Measurements from ENCODE around the gene SNIP1. TPM values are rescaled to one million over a fixed set of nuclear protein-coding genes. Genes with fewer than 3 reads are reported as not detected.

Gene SNIP1
- total RNA-seq, 1 experiment from 2014 or later: 18.3 TPM

DNA sequence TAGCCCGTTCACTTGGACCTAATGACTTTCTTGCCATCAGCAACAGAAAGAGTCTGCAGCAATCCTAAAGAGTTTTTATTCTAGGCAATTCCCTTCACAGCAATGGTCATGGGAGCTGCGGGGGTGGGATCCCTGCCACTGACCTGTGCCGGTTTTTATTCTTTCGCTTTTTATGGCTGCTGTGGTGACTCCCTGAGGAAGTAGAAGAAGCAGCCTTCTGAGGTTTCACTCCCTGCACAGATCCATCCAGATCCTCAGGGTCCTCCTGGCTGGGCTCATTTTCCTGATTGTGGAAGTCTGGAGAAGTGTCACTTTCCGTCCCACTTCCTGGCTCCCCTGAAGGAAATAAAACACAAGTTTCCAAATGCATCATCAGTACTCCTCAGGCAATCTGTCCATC is 52.4 kb downstream of the SNIP1 start:
- H3K27ac ChIP-seq (ENCODE audit: low read depth, low read length, poor library complexity, severe bottlenecking): no peak overlapping the region
- BruUV-seq (replicated peaks): no TSS peak
- H3K4me1 ChIP-seq (ENCODE audit: insufficient read depth, low read length, poor library complexity, severe bottlenecking): no peaks in the 10 kb centered on the region
- H3K9me3 ChIP-seq (ENCODE audit: low read depth, low read length, poor library complexity, severe bottlenecking): no peaks in the 10 kb centered on the region
- intact Hi-C loops (cut with micrococcal nuclease; ENCODE audit: unreplicated experiment): no loop called here
- ChIA-PET CTCF (no interaction called here), POLR2A (ENCODE audit: low non-redundant PET) (no interaction called here)
- DNase-seq (ENCODE audit: low spot score): no peak
- H3K36me3 ChIP-seq (ENCODE audit: insufficient read depth, low read length, poor library complexity, severe bottlenecking): peaks cover 68% of the 10 kb centered on the region
- H3K4me3 ChIP-seq (ENCODE audit: low read depth, low read length, poor library complexity, severe bottlenecking): no peak overlapping the region
- TF ChIP-seq EZH2 (IDR thresholded peaks at IDR 0.05; ENCODE audit: borderline replicate concordance, low read depth, low read length, poor library complexity, severe bottlenecking): no peak
- TF ChIP-seq, protein P1, sequence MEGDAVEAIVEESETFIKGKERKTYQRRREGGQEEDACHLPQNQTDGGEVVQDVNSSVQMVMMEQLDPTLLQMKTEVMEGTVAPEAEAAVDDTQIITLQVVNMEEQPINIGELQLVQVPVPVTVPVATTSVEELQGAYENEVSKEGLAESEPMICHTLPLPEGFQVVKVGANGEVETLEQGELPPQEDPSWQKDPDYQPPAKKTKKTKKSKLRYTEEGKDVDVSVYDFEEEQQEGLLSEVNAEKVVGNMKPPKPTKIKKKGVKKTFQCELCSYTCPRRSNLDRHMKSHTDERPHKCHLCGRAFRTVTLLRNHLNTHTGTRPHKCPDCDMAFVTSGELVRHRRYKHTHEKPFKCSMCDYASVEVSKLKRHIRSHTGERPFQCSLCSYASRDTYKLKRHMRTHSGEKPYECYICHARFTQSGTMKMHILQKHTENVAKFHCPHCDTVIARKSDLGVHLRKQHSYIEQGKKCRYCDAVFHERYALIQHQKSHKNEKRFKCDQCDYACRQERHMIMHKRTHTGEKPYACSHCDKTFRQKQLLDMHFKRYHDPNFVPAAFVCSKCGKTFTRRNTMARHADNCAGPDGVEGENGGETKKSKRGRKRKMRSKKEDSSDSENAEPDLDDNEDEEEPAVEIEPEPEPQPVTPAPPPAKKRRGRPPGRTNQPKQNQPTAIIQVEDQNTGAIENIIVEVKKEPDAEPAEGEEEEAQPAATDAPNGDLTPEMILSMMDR (conservative IDR thresholded peaks at IDR 0.05; ENCODE audit: low read depth, low read length): no peak
- no peaks in the 10 kb centered on the region for H3K27me3 ChIP-seq (replicated peaks; ENCODE audit: insufficient read depth, low read depth, low read length, poor library complexity)

DNA sequence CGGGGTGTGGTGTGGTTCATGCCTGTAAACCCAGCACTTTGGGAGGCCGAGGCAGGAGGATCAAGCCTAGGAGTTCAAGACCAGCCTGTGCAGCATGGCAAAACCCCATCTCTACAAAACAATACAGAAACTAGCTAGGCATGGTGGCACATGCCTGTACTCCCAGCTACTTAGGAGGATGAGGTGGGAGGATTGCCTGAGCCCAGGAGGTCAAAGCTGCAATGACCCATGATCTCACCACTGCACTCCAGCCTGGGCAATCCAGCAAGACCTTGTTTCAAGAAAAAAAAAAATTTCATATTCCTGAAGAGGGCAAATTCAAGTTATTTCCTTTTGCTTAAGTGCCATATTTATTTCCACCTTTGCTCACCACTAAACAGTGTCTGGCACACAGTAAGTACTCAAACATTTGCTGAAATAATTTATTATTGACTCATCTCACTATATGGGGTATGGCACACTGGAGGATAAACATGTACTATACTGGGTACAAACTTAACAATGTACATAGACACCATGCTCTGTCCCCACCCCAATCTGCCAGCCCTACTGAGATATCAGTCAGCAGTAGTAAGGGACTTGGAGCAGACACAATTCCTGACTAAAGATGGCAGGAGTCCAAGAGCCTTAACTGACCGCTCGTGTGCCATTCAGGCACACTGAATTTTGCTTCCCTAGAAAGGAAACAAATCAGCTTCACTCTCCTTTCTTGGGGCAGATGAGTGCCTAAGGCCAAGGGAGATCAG is 55.0 kb downstream of the SNIP1 start:
- intact Hi-C loops (cut with micrococcal nuclease; ENCODE audit: unreplicated experiment): no loop called here
- ChIA-PET POLR2A (ENCODE audit: low non-redundant PET) (no interaction called here), CTCF (no interaction called here)
- no peaks in the 10 kb centered on the region for H3K27me3 ChIP-seq (replicated peaks; ENCODE audit: insufficient read depth, low read depth, low read length, poor library complexity)
- no peaks in the 10 kb centered on the region for H3K9me3 ChIP-seq (ENCODE audit: low read depth, low read length, poor library complexity, severe bottlenecking)
- H3K4me3 ChIP-seq (ENCODE audit: low read depth, low read length, poor library complexity, severe bottlenecking): no peak overlapping the region
- no peak for DNase-seq (ENCODE audit: low spot score)
- no peaks in the 10 kb centered on the region for H3K4me1 ChIP-seq (ENCODE audit: insufficient read depth, low read length, poor library complexity, severe bottlenecking)
- peaks cover 53% of the 10 kb centered on the region for H3K36me3 ChIP-seq (ENCODE audit: insufficient read depth, low read length, poor library complexity, severe bottlenecking)
- no peak for TF ChIP-seq EZH2 (IDR thresholded peaks at IDR 0.05; ENCODE audit: borderline replicate concordance, low read depth, low read length, poor library complexity, severe bottlenecking)
- TF ChIP-seq, protein P1 (conservative IDR thresholded peaks at IDR 0.05; ENCODE audit: low read depth, low read length): no peak
- no TSS peak for BruUV-seq (replicated peaks)
- H3K27ac ChIP-seq (ENCODE audit: low read depth, low read length, poor library complexity, severe bottlenecking): no peak overlapping the region

DNA sequence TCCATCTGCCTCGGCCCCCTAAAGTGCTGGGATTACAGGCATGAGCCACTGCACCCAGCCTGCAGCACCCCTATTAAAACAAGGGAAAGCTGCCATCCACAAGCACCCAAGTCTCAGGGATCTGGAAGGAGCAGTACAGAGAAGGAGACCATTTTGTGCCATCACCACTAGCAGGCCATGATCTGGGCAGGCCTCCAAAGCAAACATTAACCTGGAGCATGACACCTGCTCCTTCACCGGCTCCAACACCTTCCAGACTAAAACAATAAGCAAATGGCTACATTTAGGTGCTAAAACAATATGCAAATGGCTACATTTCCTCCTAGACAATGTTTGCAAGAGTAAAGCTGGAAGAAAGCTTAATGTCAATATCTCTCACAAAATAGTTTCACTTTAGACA is 56.3 kb downstream of the SNIP1 start:
- H3K9me3 ChIP-seq (ENCODE audit: low read depth, low read length, poor library complexity, severe bottlenecking): no peaks in the 10 kb centered on the region
- no peak overlapping the region for H3K4me3 ChIP-seq (ENCODE audit: low read depth, low read length, poor library complexity, severe bottlenecking)
- intact Hi-C loops (cut with micrococcal nuclease; ENCODE audit: unreplicated experiment): no loop called here
- H3K27ac ChIP-seq (ENCODE audit: low read depth, low read length, poor library complexity, severe bottlenecking): no peak overlapping the region
- ChIA-PET CTCF (no interaction called here), POLR2A (ENCODE audit: low non-redundant PET) (no interaction called here)
- DNase-seq (ENCODE audit: low spot score): no peak
- H3K36me3 ChIP-seq (ENCODE audit: insufficient read depth, low read length, poor library complexity, severe bottlenecking): peaks cover 56% of the 10 kb centered on the region
- no peaks in the 10 kb centered on the region for H3K4me1 ChIP-seq (ENCODE audit: insufficient read depth, low read length, poor library complexity, severe bottlenecking)
- no peaks in the 10 kb centered on the region for H3K27me3 ChIP-seq (replicated peaks; ENCODE audit: insufficient read depth, low read depth, low read length, poor library complexity)
- TF ChIP-seq, protein P1 (conservative IDR thresholded peaks at IDR 0.05; ENCODE audit: low read depth, low read length): no peak
- TF ChIP-seq EZH2 (IDR thresholded peaks at IDR 0.05; ENCODE audit: borderline replicate concordance, low read depth, low read length, poor library complexity, severe bottlenecking): no peak
- BruUV-seq (replicated peaks): no TSS peak

All from A673 (cell line).